HEK293T (cell line): Measurements from ENCODE around the gene AGBL5.

Source experiments
- ARNT ChIP-seq: fragments of 450-650 bp; IDR thresholded peaks from 2 replicates; pipeline ENCODE4 v1.6.1; 2017; ENCODE audit warnings: mild to moderate bottlenecking
- BHLHE40 ChIP-seq: fragments of 450-650 bp; IDR thresholded peaks from 2 replicates; pipeline ENCODE4 v1.6.1; 2016; ENCODE audit warnings: mild to moderate bottlenecking, moderate library complexity, borderline replicate concordance
- ELF4 ChIP-seq: fragments of 450-650 bp; IDR thresholded peaks from 2 replicates; pipeline ENCODE4 v1.6.1; 2017; ENCODE audit warnings: antibody characterized with exemption
- FOXK2 ChIP-seq: fragments of 450-650 bp; IDR thresholded peaks from 2 replicates; pipeline ENCODE4 v1.6.1; 2016; ENCODE audit warnings: mild to moderate bottlenecking
- NFRKB ChIP-seq: fragments of 450-650 bp; IDR thresholded peaks from 2 replicates; pipeline ENCODE4 v1.6.1; 2016; ENCODE audit warnings: mild to moderate bottlenecking, moderate library complexity
- SUZ12 ChIP-seq: fragments of 450-650 bp; IDR thresholded peaks from 2 replicates; pipeline ENCODE4 v1.6.1; 2016; ENCODE audit warnings: mild to moderate bottlenecking
- TARDBP ChIP-seq: fragments of 450-650 bp; IDR thresholded peaks from 2 replicates; pipeline ENCODE4 v1.6.1; 2016

DNA sequence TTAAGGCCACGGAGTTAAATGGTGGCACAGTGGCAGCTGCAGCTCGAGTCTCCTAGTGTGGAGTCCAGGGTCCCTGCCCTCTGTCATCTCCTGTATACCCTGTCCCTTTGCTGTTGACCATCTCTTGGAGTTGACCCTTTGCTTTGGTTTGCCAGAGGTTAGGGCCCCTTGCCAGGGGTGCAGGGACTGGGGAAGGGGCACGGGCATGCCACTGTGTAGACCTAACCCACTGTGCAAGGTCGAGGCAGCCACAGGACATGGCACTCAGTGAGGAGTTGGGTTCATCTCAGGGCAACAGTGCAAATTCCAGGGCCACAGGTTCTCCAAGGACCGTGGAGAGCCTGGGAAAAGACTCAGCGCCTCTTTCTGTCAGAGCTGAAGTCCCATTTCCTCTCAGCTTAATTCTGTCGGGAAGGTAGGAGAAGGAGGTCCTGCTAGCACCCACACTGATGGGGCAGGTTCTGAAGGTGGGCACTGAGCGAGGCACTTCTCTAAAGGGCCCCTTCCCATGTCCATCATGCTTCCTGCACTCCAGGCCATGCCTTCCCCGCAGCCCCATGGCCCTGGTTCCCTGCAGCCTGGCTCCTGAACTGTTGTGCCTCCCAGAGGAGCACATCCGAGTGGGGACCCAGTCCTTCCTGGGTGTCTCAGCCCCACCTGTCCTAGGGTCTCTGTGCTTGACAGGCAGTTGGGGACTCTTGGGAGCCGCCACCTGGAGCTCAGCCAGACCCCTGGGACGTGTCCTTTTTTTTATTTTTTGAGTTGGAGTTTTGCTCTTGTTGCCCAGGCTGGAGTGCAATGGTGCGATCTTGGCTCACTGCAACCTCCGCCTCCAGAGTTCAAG is 37.9 kb downstream of the AGBL5 start:
- TF ChIP-seq ELF4 (no peak), FOXK2 (no peak), NFRKB (no peak), SUZ12 (no peak), ARNT (no peak), BHLHE40 (no peak), TARDBP (no peak)
